Urothelium cell line (cell line): ENCODE measurements around the gene MYO16.

Experiments
- DNase-seq: peaks from one replicate; pipeline ENCODE4 v3.0.0; 2011; ENCODE audit warnings: low spot score, mixed read lengths
- FAIRE-seq: peaks from 2 replicates; lab custom pipeline; 2011; peaks lifted over from hg19 to GRCh38; lab: Jason Lieb, UNC

The MYO16 gene

DNA sequence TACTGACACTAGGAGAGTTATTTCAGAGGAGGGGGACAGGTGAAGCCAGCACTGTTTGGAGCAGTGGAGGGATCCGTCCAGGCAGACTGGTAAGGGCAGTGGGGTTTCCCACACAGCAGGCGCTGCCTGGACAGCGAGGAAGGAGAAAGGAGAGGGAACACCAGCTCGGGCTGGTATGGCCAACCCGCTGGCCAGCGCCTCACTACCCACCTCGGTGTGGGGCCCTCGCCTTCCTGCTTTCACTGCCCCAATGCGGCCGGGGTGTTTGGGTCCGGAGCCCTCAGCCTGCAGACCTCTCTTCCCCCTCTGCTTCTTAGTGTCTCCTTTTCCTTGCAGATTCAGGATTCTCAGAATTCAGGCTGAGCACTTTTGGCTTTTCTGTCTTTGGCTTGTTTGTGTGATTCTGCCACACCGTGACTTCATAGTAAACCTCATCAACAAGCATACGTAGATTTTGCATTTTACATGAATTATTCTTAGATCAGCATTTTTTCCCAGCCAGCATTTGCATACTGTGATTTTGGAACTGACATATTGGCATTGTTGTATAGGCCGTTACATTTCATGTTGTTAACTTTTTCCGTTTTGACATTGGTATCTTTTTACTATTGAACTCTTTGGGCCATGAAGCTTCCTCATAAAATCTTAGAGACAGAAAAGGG lies 294.1 kb downstream of the MYO16 start:
- no peak for FAIRE-seq

GRCh38 chr13:108924134-108924533 lies 294.7 kb downstream of the MYO16 start:
- FAIRE-seq = no peak
- DNase-seq = no peak

More for the DNA sequence above, 294.1 kb downstream of the MYO16 start:
- DNase-seq = no peak

GRCh38 chr13:108924541-108924940 lies 295.1 kb downstream of the MYO16 start:
- no peak for FAIRE-seq
- DNase-seq = no peak

- DNase-seq = no peak
- FAIRE-seq = no peak
These were observed 295.7 kb downstream of the MYO16 start for GRCh38 chr13:108925070-108925469.

DNA sequence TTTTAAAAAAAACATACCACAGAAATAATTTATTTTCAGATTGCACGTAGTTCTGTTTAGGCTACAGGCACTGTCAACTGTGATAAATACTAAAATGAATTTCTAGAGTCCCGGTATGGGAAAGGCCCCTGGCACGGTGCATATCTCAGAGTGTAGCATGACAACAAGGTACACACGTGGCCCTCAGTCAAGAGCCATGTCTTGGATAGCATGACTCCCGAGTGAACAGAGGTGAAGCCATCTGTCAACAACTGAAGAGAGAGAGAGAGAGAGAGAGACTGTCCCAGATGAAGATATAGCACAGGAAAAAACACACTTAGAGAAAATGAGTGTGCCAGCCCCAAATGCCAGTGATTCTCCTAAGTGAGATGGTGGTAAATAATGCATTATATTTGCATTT lies 297.5 kb downstream of the MYO16 start:
- FAIRE-seq (no peak), DNase-seq (no peak)

DNA sequence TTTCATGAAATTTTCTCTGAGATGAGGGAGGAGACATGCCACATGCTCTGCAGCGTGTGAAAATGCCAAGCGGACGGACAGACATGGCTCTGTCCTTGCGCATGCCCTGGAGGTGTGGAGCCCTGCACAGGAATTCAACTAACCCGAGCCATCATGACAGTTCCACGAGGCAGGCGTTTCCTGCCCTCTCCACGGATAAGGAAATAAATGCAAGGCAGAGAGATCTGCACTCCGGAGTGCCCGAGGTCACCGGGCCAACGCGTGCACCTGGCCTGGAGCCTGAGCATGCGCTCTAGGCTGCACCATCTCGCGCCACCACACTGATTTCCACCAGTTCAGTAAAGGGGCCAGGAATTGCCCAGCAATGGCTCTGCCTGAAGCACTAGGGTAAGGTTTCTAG lies 298.2 kb downstream of the MYO16 start:
- DNase-seq = no peak
- no peak for FAIRE-seq

- FAIRE-seq (no peak), DNase-seq (no peak)
These were observed 300.3 kb downstream of the MYO16 start for GRCh38 chr13:108929532-108930206.

GRCh38 chr13:108932196-108932595 lies 302.8 kb downstream of the MYO16 start:
- DNase-seq (no peak), FAIRE-seq (no peak)

DNA sequence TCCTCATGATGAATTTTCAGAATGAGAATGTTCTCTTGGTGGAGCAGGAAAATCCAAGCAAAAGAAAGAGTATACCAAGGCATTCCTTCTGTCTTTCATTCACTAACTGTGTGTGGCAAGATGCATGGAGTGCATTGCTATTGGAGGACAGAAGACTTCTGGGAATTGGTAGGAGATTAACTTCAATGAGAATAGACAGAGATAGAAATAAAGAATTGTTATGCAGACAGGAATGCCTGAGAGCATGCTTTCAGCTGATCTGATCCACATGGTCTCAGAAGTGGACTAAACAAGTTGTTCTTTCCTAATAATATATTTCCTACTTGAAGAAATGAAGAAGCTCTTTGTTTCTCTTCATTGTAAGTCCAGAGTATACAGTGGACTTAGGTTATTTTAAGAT lies 303.6 kb downstream of the MYO16 start:
- no peak for FAIRE-seq
- no peak for DNase-seq

DNA sequence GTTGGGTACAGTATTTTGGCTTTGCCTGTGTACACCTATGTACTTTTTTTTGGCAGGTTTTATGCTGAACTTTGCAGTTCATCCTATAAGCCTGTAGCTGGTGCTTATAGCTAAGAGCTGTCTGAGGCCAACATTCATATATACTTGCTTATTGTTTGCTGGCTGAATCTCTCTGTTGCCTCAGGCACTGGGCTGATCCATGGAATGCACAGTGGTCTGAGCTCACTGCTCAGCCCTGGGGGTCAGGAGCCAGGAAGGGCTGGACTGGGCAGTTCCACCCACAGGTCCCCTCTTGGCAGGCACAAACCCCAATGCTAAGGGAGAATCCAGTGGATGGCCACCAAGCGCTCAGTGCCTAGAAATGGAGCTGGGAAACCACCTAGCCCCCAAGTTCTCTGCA lies 308.7 kb downstream of the MYO16 start:
- no peak for FAIRE-seq
- DNase-seq = no peak

DNA sequence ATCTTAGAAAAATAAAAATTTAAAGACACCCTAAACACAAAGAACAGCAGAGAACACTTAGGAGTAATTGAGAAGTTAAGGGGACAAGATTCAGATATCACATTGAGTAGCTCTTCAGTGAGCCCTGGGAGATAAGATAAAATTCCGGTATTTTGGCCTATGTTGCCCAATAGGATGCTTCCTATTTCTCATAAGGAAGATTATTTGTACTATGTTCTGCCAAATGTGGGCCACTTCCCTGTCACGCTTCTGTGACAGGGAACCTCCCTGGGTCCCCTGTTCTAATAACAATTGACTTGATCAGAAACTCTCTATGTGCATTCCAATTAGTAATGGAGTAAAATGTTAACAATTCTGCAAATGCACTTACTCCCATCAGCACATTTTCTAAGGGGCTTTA lies 310.7 kb downstream of the MYO16 start:
- DNase-seq (no peak), FAIRE-seq (no peak)

DNA sequence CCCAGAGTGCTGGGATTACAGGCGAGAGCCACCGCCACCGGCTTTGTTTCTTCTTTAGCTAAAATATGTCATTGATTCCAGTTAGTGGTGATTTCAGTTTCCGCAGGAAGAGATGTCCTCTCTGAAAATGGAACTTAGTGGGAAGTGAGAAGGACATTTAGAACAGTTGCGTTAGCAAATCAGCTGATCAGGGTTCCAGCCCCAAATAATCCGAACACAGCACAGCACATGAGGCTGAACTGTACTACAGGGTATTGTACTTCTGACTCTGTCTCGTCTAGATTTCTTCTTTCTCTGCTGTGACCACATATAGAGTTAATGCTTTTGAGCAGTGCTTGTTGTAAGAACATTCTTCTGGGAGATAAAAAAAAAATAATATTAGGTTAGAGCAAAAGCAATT lies 314.4 kb downstream of the MYO16 start:
- FAIRE-seq (no peak), DNase-seq (no peak)

GRCh38 chr13:108944760-108945159 lies 315.3 kb downstream of the MYO16 start:
- FAIRE-seq (no peak), DNase-seq (no peak)

DNA sequence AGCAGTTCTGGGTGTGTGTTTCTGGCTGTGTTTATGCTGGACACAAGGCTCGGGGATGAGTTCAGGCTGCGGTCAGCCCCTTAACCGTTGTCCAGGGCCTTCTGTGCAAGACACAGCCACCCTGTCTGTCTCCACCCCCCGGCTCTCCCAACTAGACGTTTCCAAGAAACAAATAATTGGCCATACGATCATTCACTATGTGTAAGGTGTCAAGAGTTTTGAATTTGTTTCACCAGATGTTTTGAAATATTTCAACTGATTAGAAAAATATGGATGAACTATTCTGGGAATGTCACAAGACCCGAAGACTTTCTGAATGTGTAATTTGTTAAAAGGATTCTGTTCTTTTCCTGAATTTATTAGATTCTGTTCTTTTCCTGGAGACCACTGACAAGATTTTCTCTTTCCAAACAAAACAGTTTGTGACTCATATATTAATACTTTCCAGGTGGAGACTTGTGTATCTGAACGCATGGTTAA lies 318.2 kb downstream of the MYO16 start:
- no peak for FAIRE-seq
- DNase-seq = no peak

DNA sequence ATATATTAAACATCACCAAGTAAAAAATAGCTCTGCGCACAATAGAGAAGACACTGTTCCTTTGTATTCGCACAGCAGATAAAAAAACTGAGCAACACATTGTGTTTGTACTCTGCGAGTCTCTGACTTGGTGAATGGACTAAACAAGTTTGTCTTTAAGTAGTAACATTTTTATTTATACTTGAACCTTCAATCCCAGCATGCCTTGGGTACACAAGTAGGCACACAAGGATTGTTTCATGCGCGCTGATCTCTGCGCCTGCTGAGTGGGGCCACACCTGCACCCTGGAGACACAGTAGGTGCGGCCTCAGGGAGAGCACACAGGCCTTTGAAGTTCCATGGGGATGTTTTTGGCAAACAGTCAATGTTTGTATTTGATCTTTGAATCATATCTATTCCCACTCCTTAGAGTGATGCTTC lies 318.9 kb downstream of the MYO16 start:
- DNase-seq (no peak), FAIRE-seq (no peak)

DNA sequence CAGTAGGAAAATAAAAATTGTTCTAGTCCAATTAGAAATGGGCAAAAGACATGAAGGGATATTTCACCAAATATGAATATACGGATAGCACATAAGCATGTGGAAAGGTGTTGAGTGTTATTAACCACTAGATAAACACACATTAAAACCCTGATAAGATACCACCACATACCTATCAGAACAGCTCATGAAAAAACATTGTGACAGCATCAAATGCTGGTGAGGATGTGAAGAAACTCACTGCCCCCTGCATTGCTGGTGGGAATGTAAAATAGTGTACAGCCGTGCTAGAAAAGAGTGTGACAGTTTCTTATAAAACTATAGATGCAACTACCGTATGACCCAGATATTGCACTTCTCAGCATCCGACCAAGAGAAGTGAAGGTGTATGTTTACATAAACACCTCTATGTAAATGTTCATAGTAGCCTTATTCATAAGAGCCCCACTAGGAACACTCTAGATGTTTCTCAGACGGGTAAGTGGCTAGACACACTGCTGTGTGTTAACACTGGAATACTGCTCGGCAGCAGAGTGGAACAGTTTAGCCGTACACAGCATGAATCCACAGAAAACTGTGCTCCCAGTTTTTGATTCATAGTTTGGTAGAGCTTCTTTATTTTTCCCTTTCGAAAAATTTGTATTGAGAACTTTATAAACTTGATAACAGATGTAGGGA lies 321.1 kb downstream of the MYO16 start:
- DNase-seq (no peak), FAIRE-seq (no peak)

DNA sequence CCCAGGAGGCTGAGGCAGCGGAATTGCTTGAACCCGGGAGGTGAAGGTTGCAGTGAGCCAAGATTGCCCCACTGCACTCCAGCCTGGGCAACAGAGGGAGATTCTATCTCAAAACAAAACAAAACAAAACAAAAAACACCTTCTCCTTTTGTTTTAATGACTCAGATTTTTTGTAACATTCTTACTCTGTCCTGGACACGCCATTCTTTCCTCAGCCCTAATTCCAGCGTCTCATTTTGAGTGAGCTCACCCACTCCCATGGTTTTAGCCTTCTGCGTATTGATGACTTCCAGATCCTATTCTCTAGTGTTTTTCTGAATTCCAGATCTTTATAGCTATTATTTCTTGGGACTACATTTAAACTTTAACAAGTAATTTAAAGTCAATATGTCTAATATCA lies 326.3 kb downstream of the MYO16 start:
- FAIRE-seq = no peak
- DNase-seq = no peak

- peak; percentile 40 for DNase-seq
- no peak for FAIRE-seq
These were observed 328.1 kb downstream of the MYO16 start for GRCh38 chr13:108957369-108958012.

DNA sequence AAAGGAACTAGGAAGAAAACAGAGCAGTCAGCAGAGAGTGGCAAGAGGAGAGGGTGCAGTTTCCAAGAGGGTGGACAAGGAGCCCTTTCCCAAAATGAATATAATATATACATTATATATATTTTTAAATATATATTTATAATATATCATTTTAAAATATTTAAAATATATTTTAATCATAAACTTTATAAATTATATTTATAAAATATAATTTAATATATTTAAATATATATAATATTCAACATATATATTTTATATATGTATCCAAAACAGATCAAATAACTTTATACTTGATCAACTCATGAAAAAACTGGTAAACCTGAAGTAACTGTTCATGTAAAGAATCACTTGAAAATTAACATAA lies 328.6 kb downstream of the MYO16 start:
- DNase-seq (no peak), FAIRE-seq (no peak)

DNA sequence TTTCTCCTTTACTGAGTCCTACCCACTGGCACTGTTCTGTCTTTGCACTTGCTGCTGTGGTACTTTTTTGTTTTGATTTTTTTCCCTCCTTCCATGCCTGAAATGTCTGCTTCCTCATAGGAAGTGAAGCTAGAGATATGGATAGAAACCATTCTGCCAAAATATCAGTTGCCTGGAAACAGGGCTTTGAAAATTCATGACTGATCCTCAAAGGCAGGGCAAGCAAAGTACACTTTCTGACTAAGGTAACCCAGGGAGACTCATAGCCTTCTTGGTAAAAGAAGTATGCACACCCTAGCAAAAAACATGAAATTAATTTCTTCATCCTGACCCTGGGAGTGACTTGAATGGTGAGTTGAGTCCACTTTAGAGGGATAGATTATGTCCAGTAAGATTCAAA lies 329.8 kb downstream of the MYO16 start:
- FAIRE-seq = no peak
- DNase-seq = no peak

- no peak for DNase-seq
- FAIRE-seq = no peak
These were observed 330.6 kb downstream of the MYO16 start for GRCh38 chr13:108960006-108960405.
